ENCODE results near the gene KCTD16.

The KCTD16 gene

GRCh38 chr5:144503123-144503522, 332.4 kb downstream of the KCTD16 start:
- no peak for ATAC-seq
- TF ChIP-seq ZFP3 (CRISPR knock-in tag; IDR thresholded peaks at IDR 0.05) (no peak), ZFP30 (CRISPR knock-in tag; IDR thresholded peaks at IDR 0.05) (no peak), ARNTL (CRISPR knock-in tag; IDR thresholded peaks at IDR 0.05; ENCODE audit: borderline replicate concordance, low read depth) (no peak), RARB (CRISPR knock-in tag; IDR thresholded peaks at IDR 0.05) (no peak), ZC3H10 (CRISPR knock-in tag; IDR thresholded peaks at IDR 0.05) (no peak), TCF4 (CRISPR knock-in tag; IDR thresholded peaks at IDR 0.05; ENCODE audit: borderline replicate concordance) (no peak), TOX (CRISPR knock-in tag; IDR thresholded peaks at IDR 0.05; ENCODE audit: borderline replicate concordance) (no peak), PPARA (CRISPR knock-in tag; IDR thresholded peaks at IDR 0.05; ENCODE audit: borderline replicate concordance) (no peak), TSHZ2 (CRISPR knock-in tag; IDR thresholded peaks at IDR 0.05) (no peak), PATZ1 (CRISPR knock-in tag; IDR thresholded peaks at IDR 0.05; ENCODE audit: borderline replicate concordance) (no peak), ZNF8 (CRISPR knock-in tag; IDR thresholded peaks at IDR 0.05) (no peak), GLIS3 (CRISPR knock-in tag; IDR thresholded peaks at IDR 0.05) (no peak), ESRRG (CRISPR knock-in tag; IDR thresholded peaks at IDR 0.05) (no peak), BACH2 (CRISPR knock-in tag; IDR thresholded peaks at IDR 0.05; ENCODE audit: borderline replicate concordance) (no peak), ISL1 (CRISPR knock-in tag; IDR thresholded peaks at IDR 0.05) (no peak), POU6F1 (CRISPR knock-in tag; IDR thresholded peaks at IDR 0.05; ENCODE audit: borderline replicate concordance, low read depth) (no peak), CSRNP3 (CRISPR knock-in tag; IDR thresholded peaks at IDR 0.05) (no peak), ZNF565 (CRISPR knock-in tag; conservative IDR thresholded peaks at IDR 0.05; ENCODE audit: low read depth) (no peak)

GRCh38 chr5:144504929-144505577, 334.4 kb downstream of the KCTD16 start:
- no peak for ATAC-seq
- TF ChIP-seq CSDC2 (CRISPR knock-in tag; IDR thresholded peaks at IDR 0.05) (no peak), ARNTL (CRISPR knock-in tag; IDR thresholded peaks at IDR 0.05; ENCODE audit: borderline replicate concordance, low read depth) (no peak), GLIS3 (CRISPR knock-in tag; IDR thresholded peaks at IDR 0.05) (no peak), BACH2 (CRISPR knock-in tag; IDR thresholded peaks at IDR 0.05; ENCODE audit: borderline replicate concordance) (no peak), ESRRG (CRISPR knock-in tag; IDR thresholded peaks at IDR 0.05) (no peak), CSRNP3 (CRISPR knock-in tag; IDR thresholded peaks at IDR 0.05) (no peak), TSHZ2 (CRISPR knock-in tag; IDR thresholded peaks at IDR 0.05) (no peak), ZFP3 (CRISPR knock-in tag; IDR thresholded peaks at IDR 0.05) (no peak), PPARA (CRISPR knock-in tag; IDR thresholded peaks at IDR 0.05; ENCODE audit: borderline replicate concordance) (no peak)
